CD14-positive monocyte (primary cell): ENCODE measurements around the gene MSH6. TPM values are rescaled to one million over a fixed set of nuclear protein-coding genes. Genes with fewer than 3 reads are reported as not detected.

Experiments
- polyA plus RNA-seq, 3 donors: library from polyadenylated mRNA; depleted of rRNA in 1 of 3; unstranded in 2 of 3; stranded (reverse) in 1 of 3; fragments of 300-500 nt in 2 of 3; fragments of >200 nt in 1 of 3; fragmentation: Illumina TruSeq in 2 of 3; gene quantifications; 1 replicate in 2 of 3; 2 replicates in 1 of 3; pipeline ENCODE4 v1.2.3, GENCODE V29; 2012 to 2021
- small RNA-seq: library from RNA; depleted of rRNA; stranded (forward); fragments of <200 nt; gene quantifications from one replicate; pipeline ENCODE3, GENCODE V24; 2012; ENCODE audit warnings: low read depth; ENCODE audit not compliant: insufficient read length

Gene MSH6
- polyA plus RNA-seq, 3 donors = 4.1 to 6.5 (median 6.0) TPM

Small RNA genes within 50 kb of the gene (small RNA-seq; reads per million reads assigned to genes)
- not detected for gene RF00026
- gene RPL36AP15 = not detected

Other genes starting within 250 kb of the MSH6 start
- gene KCNK12, start 212.2 kb upstream of the MSH6 start, polyA plus RNA-seq = not detected
- gene FBXO11, start 123.4 kb downstream of the MSH6 start, polyA plus RNA-seq = 10 to 100 TPM in 1 of 3 donors, 1 to 10 TPM in 2; 2.2 to 51.3 (median 4.6) TPM